Cardiac ventricle fibroblast (primary cell): ENCODE results near the gene ZBTB7A. TPM values are rescaled to one million over a fixed set of nuclear protein-coding genes. Genes with fewer than 3 reads are reported as not detected.

Experiments used
- total RNA-seq: library from RNA; depleted of rRNA; stranded (reverse); fragments of >200 nt; gene quantifications from 2 replicates; pipeline ENCODE4 v1.2.3, GENCODE V29; 2015

ZBTB7A gene
- 53.6 and 56.2 TPM in 2 replicates for total RNA-seq

GRCh38 chr19:4066682-4067395 is at the start of gene ZBTB7A:
Gene ZBTB7A, minus strand, starts transcription at chr19:4066899. Its CDS starts 11,667 bp downstream, at chr19:4055232.

GRCh38 chr19:4007021-4007835 is 59.5 kb downstream of the ZBTB7A start, which contains the start of gene PIAS4:
Gene PIAS4, plus strand, starts transcription at chr19:4007736. Its CDS starts 25 bp downstream, at chr19:4007761.

Other genes starting within 250 kb of the ZBTB7A start
- gene ZFR2, start 197.9 kb downstream of the ZBTB7A start, total RNA-seq: not detected in 2 replicates
- not detected in 2 replicates for gene ATCAY, start 186.2 kb downstream of the ZBTB7A start, total RNA-seq
- not detected in 2 replicates for gene NMRK2, start 133.8 kb downstream of the ZBTB7A start, total RNA-seq
- gene DAPK3, start 95.8 kb downstream of the ZBTB7A start, total RNA-seq: 49.3 and 59.2 TPM in 2 replicates
- gene EEF2, start 81.4 kb downstream of the ZBTB7A start, total RNA-seq: 3,060 and 3,544 TPM in 2 replicates
- gene PIAS4, start 59.2 kb downstream of the ZBTB7A start, total RNA-seq: 10.1 and 10.8 TPM in 2 replicates
- gene MAP2K2, start 57.2 kb upstream of the ZBTB7A start, total RNA-seq: 154 and 160 TPM in 2 replicates
- gene CREB3L3, start 86.7 kb upstream of the ZBTB7A start, total RNA-seq: 2.2 TPM in 1 of 2 replicates, not detected in the other
- 15.2 and 19.8 TPM in 2 replicates for gene SIRT6, start 115.7 kb upstream of the ZBTB7A start, total RNA-seq
- 0.75 and 1.5 TPM in 2 replicates for gene ANKRD24, start 115.8 kb upstream of the ZBTB7A start, total RNA-seq
- not detected in 2 replicates for gene EBI3, start 162.6 kb upstream of the ZBTB7A start, total RNA-seq
- 13.8 and 18.2 TPM in 2 replicates for gene YJU2, start 180.2 kb upstream of the ZBTB7A start, total RNA-seq
- gene SHD, start 212.4 kb upstream of the ZBTB7A start, total RNA-seq: not detected in 2 replicates
- gene TMIGD2, start 235.5 kb upstream of the ZBTB7A start, total RNA-seq: not detected in 2 replicates
- 0.69 and 4.2 TPM in 2 replicates for gene FSD1, start 237.7 kb upstream of the ZBTB7A start, total RNA-seq